ENCODE data around the gene FAM193A.
"Not testable (repeated sequence)": the region's sequence is repeated elsewhere in the genome, so short reads cannot be mapped to it uniquely, and the experiment has no call there.

FAM193A gene

DNA sequence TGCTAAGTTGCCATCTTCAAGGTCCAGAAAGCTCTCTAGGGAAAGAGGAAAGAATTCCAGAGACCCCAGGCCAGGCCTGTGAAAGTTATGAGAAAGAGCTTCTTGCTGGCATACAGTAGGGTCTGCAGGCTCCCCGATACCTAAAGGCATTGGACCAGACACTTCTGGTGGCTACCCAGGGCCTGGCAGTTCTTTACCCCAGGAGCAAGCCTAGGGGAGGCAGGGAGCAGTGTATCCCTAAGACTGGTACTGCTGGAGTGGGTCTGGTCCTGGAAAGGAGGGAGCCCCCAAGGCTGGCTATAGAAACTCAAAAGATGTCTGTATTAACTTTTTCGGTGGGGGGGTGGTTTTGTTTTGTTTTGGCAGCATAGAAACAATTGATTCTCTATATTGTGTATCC lies 19.8 kb upstream of the FAM193A start:
- DNase-seq: no peak

DNA sequence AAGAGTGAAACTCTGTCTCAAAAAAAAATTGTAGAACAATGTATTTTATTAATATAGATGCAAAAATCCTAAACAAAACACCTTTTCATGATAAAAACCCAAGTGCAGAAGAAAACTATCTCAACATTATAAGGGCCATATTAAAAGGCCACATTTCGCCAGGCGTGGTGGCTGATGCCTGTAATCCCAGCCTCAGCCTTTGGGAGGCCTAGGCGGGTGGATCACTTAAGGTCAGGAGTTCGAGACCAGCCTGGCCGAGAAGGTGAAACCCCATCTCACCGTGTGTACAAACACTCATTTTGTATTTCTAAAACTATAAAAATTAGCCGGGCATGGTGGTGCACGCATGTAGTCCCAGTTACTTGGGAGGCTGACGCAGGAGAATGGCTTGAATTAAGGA lies 9.9 kb upstream of the FAM193A start:
- DNase-seq: no peak

DNA sequence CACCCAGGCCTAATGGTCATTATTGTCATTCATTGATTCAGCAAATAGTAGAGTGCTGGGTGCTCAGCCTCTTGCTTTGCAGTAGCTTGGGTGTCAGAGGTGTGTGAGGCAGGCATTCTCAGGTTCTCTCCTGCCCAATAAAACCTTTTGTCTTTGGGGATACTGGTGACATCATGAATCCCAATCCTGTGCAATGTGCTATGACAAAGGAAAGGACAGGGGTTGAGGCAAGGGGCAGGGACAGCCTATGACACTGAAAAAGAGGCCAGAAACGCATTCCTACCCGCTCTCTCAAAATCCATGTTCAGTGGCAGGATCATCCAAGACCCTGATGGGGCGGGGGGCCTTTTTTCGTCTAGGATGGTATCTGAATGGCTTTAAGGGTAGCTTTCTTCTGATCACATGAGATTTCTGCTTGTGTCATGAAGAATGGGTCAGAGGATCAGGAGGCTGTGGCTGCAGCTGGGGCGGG lies 1.5 kb upstream of the FAM193A start:
- peak; percentile 9 for DNase-seq

DNA sequence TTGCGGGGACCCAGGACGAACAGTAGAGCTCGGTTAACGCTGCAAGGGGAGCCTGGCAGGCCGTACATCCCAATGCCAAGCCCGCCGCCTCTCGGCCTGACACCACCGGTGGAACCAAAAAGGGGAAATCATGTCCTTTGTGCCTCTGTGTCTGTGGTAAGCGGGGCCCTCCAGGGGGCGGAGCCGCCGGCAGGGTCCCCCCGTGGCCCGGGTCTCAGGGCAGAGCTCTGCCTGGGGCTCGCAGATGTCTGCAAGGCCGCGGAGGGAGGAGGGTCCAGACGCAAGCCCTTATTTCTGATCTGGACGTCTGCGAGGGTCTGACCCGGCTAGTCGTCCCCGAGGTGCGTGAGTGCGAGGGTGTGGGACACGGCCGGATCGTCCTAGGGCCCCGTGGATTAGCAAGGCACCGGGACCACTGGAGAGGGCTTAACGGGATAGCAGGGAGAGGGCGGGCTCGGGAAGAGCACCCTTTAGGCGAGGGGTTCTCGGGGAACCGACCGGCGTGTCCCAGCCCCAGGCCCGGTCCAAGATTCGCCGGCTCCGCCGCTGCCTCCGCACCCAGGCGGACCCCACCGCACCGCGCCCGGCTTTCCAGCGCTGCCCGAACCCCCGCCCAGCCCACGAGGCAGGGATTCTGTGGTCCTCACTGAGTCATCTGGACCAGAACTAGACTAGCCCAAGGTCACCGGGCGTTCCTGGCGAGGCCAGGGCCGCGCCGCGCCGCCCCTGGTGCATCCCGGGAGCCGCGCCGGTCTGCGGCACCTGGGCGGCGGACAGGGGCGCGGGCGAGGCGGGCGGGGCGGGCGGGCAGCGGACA lies 863 bp upstream of the FAM193A start:
- peak; percentile 62 for DNase-seq

DNA sequence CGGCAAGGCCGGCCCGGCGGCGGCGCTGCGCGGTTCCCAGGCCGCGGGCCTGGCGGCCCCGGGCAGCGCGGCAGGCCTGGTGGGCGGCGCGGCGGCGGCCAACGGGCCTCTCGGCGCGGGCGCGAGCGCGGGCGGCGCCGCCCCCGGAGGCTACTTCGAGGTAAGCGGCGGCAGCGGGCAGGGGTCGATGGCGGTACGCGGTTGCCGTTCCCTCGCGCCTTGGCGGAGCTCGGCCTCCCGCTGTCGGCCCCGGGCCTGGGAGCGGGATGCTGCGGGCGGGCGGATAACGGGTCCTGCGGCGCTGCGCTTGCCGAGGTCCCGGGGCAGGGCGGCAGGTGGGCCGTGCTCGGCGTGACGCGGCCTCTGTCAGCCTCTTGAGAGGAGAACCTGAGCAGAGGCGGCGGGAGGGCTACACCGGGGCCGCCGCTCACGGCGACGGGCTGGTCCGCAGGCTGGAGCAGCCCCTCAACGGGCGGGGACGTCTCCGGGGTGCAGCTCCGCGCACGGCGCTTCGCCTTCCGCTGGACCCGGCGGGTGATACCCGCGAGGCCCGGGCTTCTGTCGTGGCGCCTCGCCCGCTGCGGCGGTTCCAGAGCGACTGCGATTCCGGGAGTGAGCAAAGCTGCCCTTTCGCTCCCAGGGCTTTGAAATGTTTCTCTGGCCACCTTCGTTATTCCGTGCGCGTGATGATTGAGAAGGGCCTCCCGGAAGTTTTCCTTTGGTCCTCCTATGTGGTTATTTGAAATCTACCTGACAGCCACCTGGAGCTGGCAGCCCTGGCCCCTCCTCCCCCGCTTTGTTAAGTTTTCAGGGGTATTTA lies 774 bp downstream of the FAM193A start:
- peak; percentile 46 for DNase-seq

DNA sequence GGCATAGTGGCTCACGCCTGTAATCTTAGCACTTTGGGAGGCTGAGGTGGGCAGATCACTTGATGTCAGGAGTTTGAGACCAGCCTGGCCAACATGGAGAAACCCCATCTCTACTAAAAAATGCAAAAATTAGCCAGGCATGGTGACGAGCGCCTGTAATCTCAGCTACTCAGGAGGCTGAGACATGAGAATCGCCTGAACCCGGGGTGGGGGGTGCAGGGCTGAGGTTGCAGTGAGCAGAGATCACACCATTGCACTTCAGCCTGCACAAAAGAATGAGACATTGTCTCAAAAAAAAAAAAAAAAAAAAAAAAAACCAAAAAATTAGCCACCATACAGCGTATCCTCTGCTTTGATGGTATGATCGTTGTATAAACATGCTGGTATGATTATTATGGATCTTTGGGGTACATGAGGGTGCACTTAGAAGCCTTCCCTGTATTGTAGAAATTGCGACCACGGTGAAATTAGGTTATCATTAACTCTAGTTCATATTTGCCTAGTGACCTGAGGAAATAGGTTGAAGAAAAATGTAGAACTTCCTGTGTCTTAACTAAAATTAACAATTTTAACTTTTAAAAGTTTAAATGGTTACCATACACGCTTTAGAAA lies 7.2 kb downstream of the FAM193A start:
- DNase-seq: not testable (repeated sequence)

DNA sequence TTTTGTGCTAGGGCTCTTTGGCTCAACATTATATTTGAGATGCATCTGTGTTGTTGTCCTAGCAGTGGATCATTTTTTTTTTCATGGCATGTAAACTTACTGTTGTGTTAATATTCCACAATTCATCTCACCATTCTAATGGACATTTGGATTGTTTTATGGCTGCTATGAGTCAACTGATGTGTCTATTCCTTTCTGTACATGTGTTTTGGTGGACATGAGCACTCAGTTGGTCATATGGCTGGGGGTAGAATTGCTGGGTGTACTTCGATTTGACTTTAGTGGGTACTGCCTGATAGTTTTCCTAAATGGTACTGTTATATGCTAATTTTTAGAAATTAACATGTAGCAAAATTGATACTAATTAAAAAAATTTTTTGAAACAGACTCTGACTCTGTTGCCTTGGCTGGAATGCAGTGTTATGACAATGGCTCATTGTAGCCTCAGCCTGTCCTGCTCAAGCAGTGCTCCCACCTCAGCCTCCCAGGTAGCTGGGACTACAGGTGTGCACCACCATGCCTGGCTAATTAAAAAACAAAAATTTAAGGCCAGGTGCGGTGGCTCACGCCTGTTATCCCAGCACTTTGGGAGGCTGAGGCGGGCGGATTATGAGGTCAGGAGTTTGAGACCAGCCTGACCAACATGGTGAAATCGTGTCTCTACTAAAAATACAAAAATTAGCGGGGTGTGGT lies 9.0 kb downstream of the FAM193A start:
- no peak for DNase-seq

DNA sequence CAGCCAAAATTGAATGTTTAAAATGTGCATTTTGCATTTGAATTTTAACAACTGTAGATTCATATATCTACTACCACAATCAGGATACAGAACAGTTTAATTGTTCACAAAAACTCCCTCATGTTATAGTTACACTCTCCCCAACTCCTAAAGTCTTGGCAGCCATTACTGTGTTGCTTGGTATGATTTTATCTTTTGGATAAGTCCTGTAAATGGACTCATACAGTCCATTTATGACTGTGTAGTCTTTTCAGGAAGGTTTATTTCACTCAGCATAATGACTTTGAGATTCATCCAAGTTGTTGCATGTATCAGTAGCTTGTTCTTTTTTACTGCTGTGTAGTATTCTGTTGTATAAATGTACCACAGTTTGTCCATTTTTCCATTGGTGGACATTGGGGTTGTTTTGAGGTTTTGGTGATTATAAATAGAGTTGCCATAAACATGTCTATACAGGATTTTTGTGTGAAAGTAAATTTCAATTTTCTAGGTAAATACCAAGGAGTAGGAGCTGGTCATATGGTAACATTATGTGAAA lies 9.9 kb downstream of the FAM193A start:
- DNase-seq: no peak

DNA sequence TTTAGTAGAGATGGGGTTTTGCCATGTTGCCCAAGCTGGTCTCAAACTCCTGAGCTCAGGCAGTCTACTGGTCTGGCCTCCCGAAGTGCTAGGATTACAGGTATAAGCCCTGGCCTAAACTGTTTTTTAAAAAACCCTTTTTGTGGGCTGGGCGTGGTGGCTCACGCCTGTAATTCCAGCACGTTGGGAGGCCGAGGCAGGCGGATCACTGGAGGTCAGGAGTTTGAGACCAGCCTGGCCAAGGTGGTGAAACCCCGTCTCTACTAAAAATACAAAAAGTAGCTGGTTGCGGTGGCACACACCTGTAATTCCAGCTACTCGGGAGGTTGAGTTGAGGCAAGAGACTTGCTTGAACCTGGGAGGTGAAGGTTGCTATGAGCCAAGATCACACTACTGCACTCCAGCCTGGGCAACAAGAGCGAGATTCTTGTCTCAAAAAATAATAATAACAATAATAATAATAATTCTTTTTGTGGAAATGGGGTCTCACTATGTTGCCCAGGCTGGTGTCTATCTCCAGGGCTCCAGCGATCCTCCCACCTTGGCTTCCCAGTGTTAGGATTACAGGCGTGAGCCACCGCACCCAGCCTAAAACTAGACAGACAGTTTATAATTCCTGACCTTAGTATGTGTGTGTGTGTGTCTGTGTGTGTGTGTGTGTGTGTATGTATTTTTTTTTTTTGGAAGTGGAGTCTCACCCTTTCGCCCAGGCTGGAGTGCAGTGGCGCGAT lies 10.7 kb downstream of the FAM193A start:
- DNase-seq: not testable (repeated sequence)

DNA sequence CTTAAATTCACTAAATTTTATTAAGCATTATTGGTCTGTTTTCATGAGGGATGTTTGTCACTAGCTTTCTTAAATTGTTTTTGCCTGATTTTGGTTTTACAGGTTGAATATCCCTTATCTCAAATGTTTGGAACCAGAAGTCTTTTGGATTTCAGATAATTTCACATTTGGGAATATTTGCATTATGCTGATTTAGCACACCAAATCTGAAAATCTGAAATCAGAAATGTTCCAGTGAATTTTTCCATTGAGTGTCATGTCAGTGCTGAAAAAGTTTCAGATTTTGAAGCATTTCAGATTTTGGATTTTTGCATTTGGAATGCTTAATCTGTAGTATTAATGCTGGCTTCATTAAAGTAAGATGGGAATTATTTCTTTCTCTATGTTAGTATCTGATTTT lies 14.7 kb downstream of the FAM193A start:
- no peak for DNase-seq

DNA sequence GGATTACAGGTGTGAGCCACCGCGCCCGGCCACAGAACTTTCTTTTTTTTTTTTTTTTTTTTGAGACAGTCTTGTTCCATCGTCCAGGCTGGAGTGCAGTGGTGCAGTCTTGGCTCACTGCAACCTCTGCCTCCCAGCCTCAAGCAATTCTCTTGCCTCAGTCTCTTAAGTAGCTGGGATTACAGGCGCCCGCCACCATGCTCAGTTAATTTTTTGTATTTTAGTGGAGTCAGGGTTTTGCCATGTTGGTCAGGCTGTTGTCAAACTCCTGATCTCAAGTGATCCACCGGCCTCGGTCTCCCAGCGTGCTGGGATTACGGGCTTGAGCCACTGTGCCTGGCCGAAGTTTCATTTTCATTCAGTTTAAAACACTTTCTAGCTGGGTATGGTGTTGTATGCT lies 16.4 kb downstream of the FAM193A start:
- DNase-seq: no peak

DNA sequence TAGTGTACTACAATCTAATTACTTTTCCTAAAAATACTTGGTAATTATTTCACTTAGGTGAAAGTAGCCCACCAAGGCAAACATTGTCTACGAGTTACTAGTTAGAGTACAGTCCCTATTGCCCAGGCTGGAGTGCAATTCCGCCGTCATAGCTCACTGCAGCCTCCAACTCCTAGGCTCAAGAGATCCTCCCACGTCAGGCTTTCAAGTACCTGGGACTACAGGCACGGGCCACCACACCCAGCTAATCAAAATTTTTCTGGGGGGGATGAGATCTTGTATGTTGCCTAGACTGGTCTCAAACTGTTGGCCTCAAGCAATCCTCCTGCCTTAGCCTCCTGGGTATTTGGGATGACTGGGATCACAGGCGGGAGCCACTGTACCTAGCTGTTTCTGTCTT lies 21.9 kb downstream of the FAM193A start:
- no peak for DNase-seq

DNA sequence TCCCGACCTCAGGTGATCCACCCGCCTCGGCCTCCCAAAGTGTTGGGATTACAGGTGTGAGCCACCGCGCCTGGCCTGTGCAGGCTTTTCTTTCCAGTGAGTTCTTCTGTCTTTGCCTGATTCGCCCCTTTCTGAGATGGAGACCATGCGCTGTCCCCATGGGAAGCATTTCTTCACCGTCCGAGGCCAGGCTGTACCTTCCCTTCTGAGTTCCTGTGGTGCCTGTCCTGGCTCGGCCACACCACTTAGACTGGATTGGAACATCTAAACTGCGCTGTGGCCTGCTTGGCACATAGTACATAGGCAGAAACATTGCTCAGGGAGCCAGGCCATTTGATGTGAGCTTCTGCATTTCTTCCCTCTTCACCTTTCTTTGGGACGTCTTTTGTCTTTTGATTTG lies 23.7 kb downstream of the FAM193A start:
- no peak for DNase-seq

DNA sequence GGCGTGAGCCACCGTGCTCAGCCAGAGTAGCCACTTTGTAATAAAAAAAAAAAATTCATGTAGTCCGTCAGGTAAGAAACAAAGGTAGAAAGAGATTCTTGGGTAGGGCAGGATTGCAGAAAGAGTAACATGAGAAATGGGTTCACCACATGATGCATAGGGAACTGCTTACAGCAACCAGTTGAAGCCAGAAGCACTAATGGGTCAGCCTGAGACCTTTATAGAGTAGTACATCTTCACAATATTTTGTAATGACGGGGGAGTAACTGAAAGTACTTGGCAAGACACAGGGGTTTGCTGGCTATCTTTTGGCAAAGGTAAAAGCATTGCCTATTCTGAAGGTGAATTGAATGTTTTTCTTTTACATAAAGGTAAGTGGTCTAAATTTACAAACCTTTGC lies 29.1 kb downstream of the FAM193A start:
- DNase-seq: no peak

DNA sequence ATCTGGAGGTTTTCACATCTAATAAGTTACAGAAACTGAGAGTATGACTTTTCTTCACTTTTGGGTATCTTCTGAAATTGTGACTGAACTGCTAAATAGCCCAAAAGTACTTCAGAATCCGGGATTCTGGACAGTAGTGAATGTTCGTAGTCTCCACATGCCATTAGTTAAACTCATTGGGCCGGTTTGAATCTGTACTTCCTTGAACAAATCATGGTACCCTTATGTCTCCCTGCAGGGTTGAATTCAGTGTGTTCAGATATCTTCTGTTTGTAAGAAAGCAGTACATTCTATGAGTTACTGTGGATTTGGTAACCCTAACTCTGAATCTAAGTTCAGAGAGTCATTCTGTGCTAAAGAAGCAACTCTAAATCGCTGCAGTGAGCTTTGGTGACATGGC lies 33.6 kb downstream of the FAM193A start:
- no peak for DNase-seq

DNA sequence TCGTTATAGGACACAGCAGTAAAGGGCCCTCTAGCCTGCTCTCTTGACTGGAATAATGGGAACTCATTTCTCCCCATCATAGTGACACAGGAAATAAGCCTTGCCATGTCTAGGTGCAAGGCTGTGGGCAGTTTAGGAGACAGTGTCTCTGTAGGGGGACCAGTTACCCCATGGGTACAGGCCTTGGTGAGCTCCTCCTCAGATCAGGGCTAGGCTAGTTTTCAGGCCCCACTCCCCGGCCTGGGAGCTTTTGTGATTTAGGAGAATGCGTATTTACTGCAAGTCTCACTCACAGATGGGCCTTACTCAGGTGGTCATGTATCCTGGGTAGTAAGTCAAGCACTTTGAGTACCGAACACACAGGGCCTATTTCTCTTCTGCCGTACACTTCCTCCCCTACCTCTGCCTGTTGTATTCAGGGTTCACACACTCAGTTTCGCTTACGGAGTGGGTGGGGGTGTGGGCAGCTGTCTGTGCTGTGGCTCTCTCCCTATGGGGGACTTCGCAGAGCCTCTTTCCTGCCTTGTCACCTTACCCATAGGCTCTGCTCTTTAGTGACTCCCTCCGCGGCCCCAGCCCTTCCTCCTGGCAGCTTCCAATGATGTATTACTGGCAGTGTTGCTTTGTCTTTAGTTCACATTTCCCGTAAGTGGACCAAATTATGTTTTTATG lies 34.2 kb downstream of the FAM193A start:
- DNase-seq: peak; percentile 69

DNA sequence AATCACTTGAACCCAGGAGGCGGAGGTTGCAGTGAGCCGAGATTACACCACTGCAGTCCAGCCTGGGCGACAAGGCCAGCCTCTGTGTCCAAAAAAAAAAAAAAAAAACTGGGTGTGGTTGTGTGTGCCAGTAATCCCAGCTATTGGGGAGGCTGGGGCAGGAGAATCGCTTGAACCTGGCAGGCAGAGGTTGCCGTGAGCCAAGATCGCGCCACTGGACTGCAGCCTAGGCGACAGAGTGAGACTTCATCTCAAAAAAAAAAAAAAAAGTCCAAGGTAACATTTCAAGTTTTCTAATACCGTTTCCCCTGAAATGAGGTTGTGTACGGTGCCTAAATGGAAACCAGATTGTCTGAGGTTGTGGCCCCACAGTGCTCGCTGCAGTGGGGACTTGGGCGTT lies 35.6 kb downstream of the FAM193A start:
- no peak for DNase-seq

DNA sequence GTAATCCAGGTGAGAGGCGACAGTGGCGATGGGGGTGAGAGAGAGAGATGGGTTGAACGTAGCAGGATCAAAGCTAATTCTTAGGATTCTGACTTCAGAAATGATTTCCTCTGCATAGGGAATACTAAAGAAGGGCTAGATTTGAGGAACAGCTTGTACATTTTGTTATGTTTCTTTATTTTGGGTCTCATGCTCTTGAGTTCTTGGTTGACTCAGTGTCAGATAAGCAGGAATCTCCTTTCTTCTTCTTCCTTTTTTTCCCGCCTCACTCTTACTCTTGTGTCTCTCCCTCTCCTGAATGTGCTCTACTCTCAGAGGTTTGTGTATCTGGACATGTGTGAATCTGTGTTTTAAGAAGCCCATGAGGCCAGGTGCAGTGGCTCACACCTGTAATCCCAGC lies 36.4 kb downstream of the FAM193A start:
- DNase-seq: peak; percentile 28

DNA sequence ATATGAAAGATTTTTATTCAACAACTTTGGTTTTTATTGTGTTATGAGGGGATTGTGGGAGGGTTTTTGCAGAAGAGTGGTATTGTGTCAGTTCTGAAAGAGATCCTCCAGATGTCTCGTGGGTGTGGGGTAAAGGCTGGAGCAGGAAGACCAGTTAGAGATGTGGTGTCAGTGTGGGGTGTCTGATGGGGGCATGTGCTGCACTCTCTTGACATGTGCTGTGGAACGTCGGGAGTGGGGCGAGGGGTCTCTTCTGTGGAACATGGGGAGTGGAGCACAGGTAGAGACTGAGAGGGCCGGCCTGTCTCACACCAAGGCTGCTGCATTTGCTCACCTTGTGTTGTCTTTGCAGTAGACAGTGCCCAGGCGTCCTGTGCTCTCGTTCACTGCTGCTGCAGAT lies 37.6 kb downstream of the FAM193A start:
- DNase-seq: no peak

DNA sequence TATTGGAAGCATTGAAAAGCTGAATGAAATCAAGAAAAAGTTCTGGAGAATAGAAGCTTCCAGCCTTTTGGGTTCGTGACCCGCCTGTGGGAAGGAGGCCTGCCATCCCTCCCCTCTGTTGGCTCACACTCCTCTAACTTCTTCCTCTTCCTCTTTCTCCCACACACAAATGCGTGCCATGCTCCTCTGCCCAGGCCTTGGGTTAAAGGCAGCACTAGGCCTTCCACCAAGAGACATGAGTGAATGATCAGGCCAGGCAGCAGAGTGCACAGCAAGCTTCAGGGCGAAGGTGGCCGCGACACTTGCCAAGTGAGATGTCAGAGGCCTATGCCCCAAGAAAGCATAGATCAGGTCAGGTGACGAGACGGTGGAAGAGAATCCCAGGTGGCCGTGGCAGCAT lies 38.4 kb downstream of the FAM193A start:
- peak; percentile 82 for DNase-seq

DNA sequence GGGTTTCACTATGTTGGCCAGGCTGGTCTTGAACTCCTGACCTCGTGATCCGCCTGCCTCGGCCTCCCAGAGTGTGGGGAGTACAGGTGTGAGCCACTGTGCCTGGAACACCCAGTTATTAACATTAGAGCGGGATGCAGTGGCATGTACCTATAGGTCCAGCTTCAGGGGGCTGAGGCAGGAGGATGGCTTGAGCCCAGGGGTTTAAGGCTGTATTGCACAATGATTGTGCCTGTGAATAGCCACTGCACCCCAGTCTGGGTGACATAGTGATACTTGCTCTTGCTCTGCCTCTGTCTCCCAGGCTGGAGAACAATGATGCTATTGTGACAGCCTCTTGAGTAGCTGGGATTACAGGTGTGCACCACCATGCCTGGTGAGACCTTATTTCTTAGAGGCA lies 39.8 kb downstream of the FAM193A start:
- DNase-seq: no peak

DNA sequence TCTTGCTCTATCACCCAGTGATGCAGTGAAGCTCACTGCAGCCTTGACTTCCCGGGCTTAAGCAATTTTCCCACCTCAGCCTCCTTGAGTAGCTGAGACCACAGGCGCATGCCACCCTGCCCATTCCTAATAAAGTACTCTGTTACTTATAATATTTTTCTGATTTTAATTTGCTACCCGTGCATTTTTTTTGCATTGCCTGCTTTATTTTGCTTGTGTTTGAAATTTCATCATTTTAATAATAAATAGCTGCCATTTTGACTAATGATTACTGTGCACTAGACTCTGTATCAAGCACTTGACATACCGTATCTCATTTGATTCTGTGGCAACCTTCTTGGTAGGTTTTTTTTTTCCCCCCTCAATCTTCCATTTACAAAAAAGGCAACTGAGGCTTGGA lies 41.7 kb downstream of the FAM193A start:
- DNase-seq: no peak

All from suppressor macrophage treated with lipopolysaccharide for 4 hours (primary cell).